KMS-11 (cell line): ENCODE data around the gene CMTM7.

Experiments used
- H2AFZ ChIP-seq: fragments of 200-600 bp; sonication (generic); 2 replicates; pipeline ENCODE4 v1.6.1; 2016; ENCODE audit warnings: antibody characterized with exemption, mixed run types, low read depth
- H3K27ac ChIP-seq: fragments of 200-600 bp; sonication (generic); 2 replicates; pipeline ENCODE4 v1.6.1; 2016; ENCODE audit warnings: mild to moderate bottlenecking, mixed run types
- H3K27me3 ChIP-seq: fragments of 200-600 bp; sonication (generic); 2 replicates; pipeline ENCODE4 v1.6.1; 2017; ENCODE audit warnings: mild to moderate bottlenecking, low read depth, mixed run types, moderate library complexity; ENCODE audit not compliant: insufficient read depth
- H3K36me3 ChIP-seq: fragments of 200-600 bp; sonication (generic); 2 replicates; pipeline ENCODE4 v1.6.1; 2017; ENCODE audit warnings: mild to moderate bottlenecking, mixed run types; ENCODE audit not compliant: insufficient read depth
- H3K4me1 ChIP-seq: fragments of 200-600 bp; sonication (generic); 2 replicates; pipeline ENCODE4 v1.6.1; 2016; ENCODE audit warnings: mild to moderate bottlenecking, low read depth, mixed run types; ENCODE audit not compliant: poor library complexity, severe bottlenecking
- H3K4me2 ChIP-seq: fragments of 200-600 bp; sonication (generic); 2 replicates; pipeline ENCODE4 v1.7.0; 2016; ENCODE audit warnings: mild to moderate bottlenecking, mixed run types
- H3K4me3 ChIP-seq: fragments of 200-600 bp; sonication (generic); IDR thresholded peaks from 2 replicates; pipeline ENCODE4 v1.6.1; 2017; ENCODE audit warnings: low read depth, low read length, mixed read lengths; ENCODE audit not compliant: insufficient read depth
- H3K79me2 ChIP-seq: fragments of 200-600 bp; sonication (generic); 2 replicates; pipeline ENCODE4 v1.6.1; 2016; ENCODE audit warnings: low read depth, mixed run types; ENCODE audit not compliant: insufficient read depth
- H3K9ac ChIP-seq: fragments of 200-600 bp; sonication (generic); 2 replicates; pipeline ENCODE4 v1.6.1; 2016; ENCODE audit warnings: mild to moderate bottlenecking, mixed run types
- H4K20me1 ChIP-seq: fragments of 200-600 bp; sonication (generic); 2 replicates; pipeline ENCODE4 v1.6.1; 2016; ENCODE audit warnings: mild to moderate bottlenecking, mixed run types; ENCODE audit not compliant: insufficient read depth
- TF ChIP-seq, protein P1 (sequence below): fragments of 200-600 bp; sonication (generic); conservative IDR thresholded peaks from 2 replicates; pipeline ENCODE4 v1.6.1; 2017; ENCODE audit warnings: low read depth, mild to moderate bottlenecking, antibody characterized with exemption, low read length, moderate library complexity, mixed read lengths

Gene CMTM7

GRCh38 chr3:32500880-32501782, 109.5 kb downstream of the CMTM7 start:
- H4K20me1 ChIP-seq = no peaks in the 10 kb centered on the region
- H3K36me3 ChIP-seq = no peaks in the 10 kb centered on the region
- H3K9ac ChIP-seq = no peak overlapping the region; the same call in 1 of the 2 replicates
- 0 out of 2 replicates have a peak overlapping the region, but pooled peaks have one; percentile 58 for H3K27ac ChIP-seq
- peaks cover 24% of the 10 kb centered on the region; the same call in 1 of the 2 replicates for H3K79me2 ChIP-seq
- H3K4me1 ChIP-seq = peaks cover 18% of the 10 kb centered on the region
- no peak overlapping the region for H2AFZ ChIP-seq
- H3K27me3 ChIP-seq = no peaks in the 10 kb centered on the region
- TF ChIP-seq, protein P1, sequence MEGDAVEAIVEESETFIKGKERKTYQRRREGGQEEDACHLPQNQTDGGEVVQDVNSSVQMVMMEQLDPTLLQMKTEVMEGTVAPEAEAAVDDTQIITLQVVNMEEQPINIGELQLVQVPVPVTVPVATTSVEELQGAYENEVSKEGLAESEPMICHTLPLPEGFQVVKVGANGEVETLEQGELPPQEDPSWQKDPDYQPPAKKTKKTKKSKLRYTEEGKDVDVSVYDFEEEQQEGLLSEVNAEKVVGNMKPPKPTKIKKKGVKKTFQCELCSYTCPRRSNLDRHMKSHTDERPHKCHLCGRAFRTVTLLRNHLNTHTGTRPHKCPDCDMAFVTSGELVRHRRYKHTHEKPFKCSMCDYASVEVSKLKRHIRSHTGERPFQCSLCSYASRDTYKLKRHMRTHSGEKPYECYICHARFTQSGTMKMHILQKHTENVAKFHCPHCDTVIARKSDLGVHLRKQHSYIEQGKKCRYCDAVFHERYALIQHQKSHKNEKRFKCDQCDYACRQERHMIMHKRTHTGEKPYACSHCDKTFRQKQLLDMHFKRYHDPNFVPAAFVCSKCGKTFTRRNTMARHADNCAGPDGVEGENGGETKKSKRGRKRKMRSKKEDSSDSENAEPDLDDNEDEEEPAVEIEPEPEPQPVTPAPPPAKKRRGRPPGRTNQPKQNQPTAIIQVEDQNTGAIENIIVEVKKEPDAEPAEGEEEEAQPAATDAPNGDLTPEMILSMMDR = no peak
- peak overlapping the region; percentile 82 for H3K4me2 ChIP-seq
- H3K4me3 ChIP-seq = no peak overlapping the region

- H3K27ac ChIP-seq = peak overlapping the region; percentile 58
- no peaks in the 10 kb centered on the region for H3K36me3 ChIP-seq
- H2AFZ ChIP-seq = peak overlapping the region; percentile 73; the same call in 1 of the 2 replicates
- no peaks in the 10 kb centered on the region for H4K20me1 ChIP-seq
- H3K9ac ChIP-seq = peak overlapping the region; percentile 58; the same call in 1 of the 2 replicates
- H3K79me2 ChIP-seq = peaks cover 24% of the 10 kb centered on the region; the same call in 1 of the 2 replicates
- TF ChIP-seq, protein P1 = no peak
- H3K27me3 ChIP-seq = no peaks in the 10 kb centered on the region
- no peak overlapping the region for H3K4me3 ChIP-seq
- H3K4me1 ChIP-seq = peaks cover 18% of the 10 kb centered on the region
- peak overlapping the region; percentile 82 for H3K4me2 ChIP-seq
Measured at GRCh38 chr3:32501783-32502117, 110.1 kb downstream of the CMTM7 start.

DNA sequence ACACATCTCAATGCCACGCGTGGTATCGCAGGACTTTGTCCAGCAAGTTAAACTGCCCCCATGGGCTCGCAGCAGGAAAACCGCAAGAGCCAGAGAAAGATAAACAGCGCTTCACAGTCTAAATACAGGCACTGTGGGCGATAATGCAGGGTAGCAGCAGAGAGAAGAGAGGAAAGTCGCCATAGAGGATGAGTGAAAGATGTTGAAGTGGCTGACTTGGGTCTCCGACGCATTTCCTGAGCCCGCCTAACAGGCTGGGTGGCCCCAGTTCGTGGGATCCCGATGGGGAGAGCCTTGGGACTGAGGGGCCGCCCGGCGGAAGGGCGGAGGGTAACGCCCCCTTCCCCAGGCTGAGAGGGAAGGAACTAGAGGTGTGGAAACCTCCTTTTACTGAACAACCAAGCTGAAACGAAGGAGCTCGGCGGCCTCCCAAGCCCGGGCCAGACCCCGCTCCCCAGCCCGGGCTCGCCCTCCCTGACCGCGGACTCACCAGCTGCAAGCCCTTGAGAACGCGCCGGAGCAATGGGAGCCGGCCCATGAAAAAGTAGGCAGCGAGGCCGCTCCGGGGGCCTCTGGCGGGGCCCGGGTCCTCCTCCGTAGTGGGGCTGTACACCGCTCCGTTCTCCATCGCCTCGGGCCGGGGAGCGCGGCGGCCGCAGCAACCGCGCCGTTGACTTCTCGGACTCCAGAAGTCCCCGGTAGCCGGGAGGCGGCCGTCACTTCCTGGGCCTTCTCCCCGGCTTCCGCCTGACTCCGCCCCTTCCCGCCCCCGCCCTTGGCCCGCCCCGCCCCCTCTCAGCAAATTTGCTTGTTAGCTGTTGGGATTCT, 110.7 kb downstream of the CMTM7 start, which contains the start of gene CMTM6:
Gene CMTM6 (minus strand): TSS at position 735 of the 828 bp plus-strand sequence. CDS start 107 bp downstream, at position 628.
- Histone ChIP-seq H3K4me2 (peak within 1 kb of the TSS; percentile 82), H3K79me2 (peaks cover 24% of the 10 kb centered on the region; the same call in 1 of the 2 replicates), H3K36me3 (no peaks in the 10 kb centered on the region), H3K27me3 (no peaks in the 10 kb centered on the region), H3K27ac (peak within 1 kb of the TSS; percentile 58), H4K20me1 (no peaks in the 10 kb centered on the region), H2AFZ (peak within 1 kb of the TSS; percentile 73), H3K9ac (peak within 1 kb of the TSS; percentile 58; the same call in 1 of the 2 replicates), H3K4me3 (peak within 1 kb of the TSS; percentile 84), H3K4me1 (peaks cover 18% of the 10 kb centered on the region)
- TF ChIP-seq, protein P1 = no peak

DNA sequence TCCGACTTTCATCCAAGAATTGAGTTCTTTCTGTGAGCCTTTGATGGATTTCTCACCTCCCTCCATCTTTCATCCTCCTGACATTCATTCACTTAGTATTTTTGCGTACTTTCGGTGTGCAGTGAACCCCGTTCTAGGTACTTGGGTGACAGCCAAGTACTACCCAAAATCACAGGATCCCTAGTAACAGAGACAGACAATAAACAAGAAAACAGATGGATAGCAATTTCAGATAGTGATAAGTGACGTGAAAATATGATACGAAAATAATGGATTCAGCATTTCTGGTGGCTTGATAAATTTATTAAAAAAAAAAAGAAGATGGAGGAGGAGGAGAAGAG, 111.3 kb downstream of the CMTM7 start:
- no peaks in the 10 kb centered on the region for H3K36me3 ChIP-seq
- H3K27ac ChIP-seq = no peak overlapping the region; the same call in 1 of the 2 replicates
- no peaks in the 10 kb centered on the region for H3K27me3 ChIP-seq
- H3K4me1 ChIP-seq = peaks cover 18% of the 10 kb centered on the region
- H3K79me2 ChIP-seq = peaks cover 24% of the 10 kb centered on the region; the same call in 1 of the 2 replicates
- peak overlapping the region; percentile 73 for H2AFZ ChIP-seq
- TF ChIP-seq, protein P1 = no peak
- no peak overlapping the region for H3K9ac ChIP-seq
- H3K4me3 ChIP-seq = peak overlapping the region; percentile 3
- peak overlapping the region; percentile 64; the same call in 1 of the 2 replicates for H3K4me2 ChIP-seq
- H4K20me1 ChIP-seq = no peaks in the 10 kb centered on the region
